K562 (cell line): ENCODE measurements around the gene HHEX. TPM values are rescaled to one million over a fixed set of nuclear protein-coding genes. Genes with fewer than 3 reads are reported as not detected.

ENCODE experiments used
- E2F6 ChIP-seq, 2 experiments: IDR thresholded peaks; 2 replicates each; pipeline ENCODE4 v1.6.1; 2011; ENCODE audit warnings: borderline replicate concordance in 1 of 2, control low read depth in 1 of 2, low read depth in 1 of 2, low read length in 1 of 2, mild to moderate bottlenecking in 1 of 2, mixed read lengths in 1 of 2, moderate library complexity in 1 of 2; ENCODE audit not compliant: insufficient read depth in 1 of 2, insufficient read length in 1 of 2, poor library complexity in 1 of 2, severe bottlenecking in 1 of 2; ENCODE audit errors: extremely low read depth in 1 of 2
- PCBP2 ChIP-seq: fragments of 200-400 bp; formaldehyde crosslinking; IDR thresholded peaks from 2 replicates; pipeline ENCODE4 v1.6.1; 2018; ENCODE audit warnings: low read length, low read depth, mild to moderate bottlenecking, moderate library complexity; ENCODE audit not compliant: poor library complexity, severe bottlenecking
- SPI1 ChIP-seq: IDR thresholded peaks from 2 replicates; pipeline ENCODE4 v1.6.1; 2011; ENCODE audit warnings: low read depth, low read length, control low read depth, borderline replicate concordance
- ZHX1 ChIP-seq: fragments of 150-350 bp; conservative IDR thresholded peaks from 2 replicates; pipeline ENCODE4 v1.6.1; 2014; ENCODE audit warnings: low read length
- polyA plus RNA-seq, 8 experiments: library from polyadenylated mRNA; depleted of rRNA in 4 of 8; stranded (reverse) in 5 of 8; unstranded in 3 of 8; fragments of >200 nt; fragmentation: Nextera tagmentation in 2 of 8; fragmentation: Illumina TruSeq in 1 of 8; extraction: Ambion mirVana in 2 of 8; extraction: Trizol in 1 of 8; gene quantifications; 2 replicates each; pipeline versions ENCODE4 v1.2.1 to v1.2.3, GENCODE V29; 2011 to 2014; ENCODE audit warnings: inconsistent platforms in 1 of 8, missing spikeins in 1 of 8
- total RNA-seq, 7 experiments: library from RNA; depleted of rRNA in 6 of 7; stranded (reverse); fragments of >200 nt in 6 of 7; fragmentation: Illumina TruSeq in 2 of 7; extraction: Trizol in 2 of 7; gene quantifications; 2 replicates each; pipeline versions ENCODE4 v1.2.1 to v1.2.3, GENCODE V29; 2011 to 2021; ENCODE audit warnings: low replicate concordance in 1 of 7

HHEX gene
- total and polyA plus RNA-seq, 9 of the 15 experiments (the other 6 are each of a cell fraction or from before 2014, with no cell fraction given), result 37.2 to 133 (median 80.2) TPM

GRCh38 chr10:92702301-92702916 lies 12.7 kb downstream of the HHEX start (continued):
- TF ChIP-seq SPI1 (peak; percentile 51; the same call in 1 of the 2 replicates), E2F6 (IDR thresholded peaks at IDR 0.05; ENCODE audit: borderline replicate concordance in 1 of 2, extremely low read depth in 1 of 2, insufficient read depth in 1 of 2, insufficient read length in 1 of 2, low read depth in 1 of 2, low read length in 1 of 2, poor library complexity in 1 of 2, severe bottlenecking in 1 of 2) (peak in 1 of 2 experiments; percentile 30), PCBP2 (no peak), ZHX1 (no peak)
